GM19328 (cell line): ENCODE results near the gene IL13RA2.

Source experiments
- ATAC-seq: cut with Tn5 transposase; IDR thresholded peaks from one replicate; pipeline ENCODE4 v1.9.1; 2021; ENCODE audit warnings: mild to moderate bottlenecking, moderate library complexity; ENCODE audit not compliant: unreplicated experiment

Gene IL13RA2

GRCh38 chrX:114999906-115000305 is 17.5 kb downstream of the IL13RA2 start:
- no peak for ATAC-seq

GRCh38 chrX:114997779-114998178 is 19.6 kb downstream of the IL13RA2 start:
- ATAC-seq: no peak

GRCh38 chrX:114985967-114986592 is 31.3 kb downstream of the IL13RA2 start:
- ATAC-seq: no peak

GRCh38 chrX:114976292-114976691 is 41.1 kb downstream of the IL13RA2 start:
- ATAC-seq: no peak

- no peak for ATAC-seq
These were observed 44.4 kb downstream of the IL13RA2 start for GRCh38 chrX:114973013-114973412.

- ATAC-seq: no peak
These were observed 46.6 kb downstream of the IL13RA2 start for GRCh38 chrX:114970806-114971205.

- no peak for ATAC-seq
These were observed 53.0 kb downstream of the IL13RA2 start for GRCh38 chrX:114964374-114964773.

GRCh38 chrX:114962209-114962608 is 55.2 kb downstream of the IL13RA2 start:
- ATAC-seq: no peak

GRCh38 chrX:114959729-114960128 is 57.7 kb downstream of the IL13RA2 start:
- ATAC-seq: no peak
